Measurements from ENCODE around the gene IL1RAPL2. TPM values are rescaled to one million over a fixed set of nuclear protein-coding genes. Genes with fewer than 3 reads are reported as not detected.

The IL1RAPL2 gene
- total and polyA plus RNA-seq, 10 of the 15 experiments (the other 5 are each of a cell fraction or from before 2014, with no cell fraction given), result 0.19 TPM; not detected in 9

DNA sequence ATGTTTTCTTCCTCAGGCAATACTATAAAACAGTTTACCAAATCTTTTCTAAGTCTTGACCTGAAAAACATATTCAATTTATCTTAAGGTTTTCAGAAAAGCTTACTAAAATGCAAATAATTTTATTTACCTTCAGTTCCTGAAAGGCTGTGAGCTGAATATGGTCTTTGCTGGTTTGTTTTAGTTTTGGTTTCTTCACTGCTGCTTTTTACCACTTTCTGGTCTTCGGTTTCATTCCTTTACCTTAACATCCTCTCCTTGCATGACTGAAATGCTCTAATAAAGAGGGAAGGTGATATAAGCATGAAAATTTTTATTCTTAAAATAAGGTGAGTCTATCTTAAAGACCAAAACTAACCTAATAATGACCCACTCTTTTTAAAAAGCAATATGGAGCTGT, 1159.2 kb downstream of the IL1RAPL2 start:
- Histone ChIP-seq H4K20me1 (ENCODE audit: control insufficient read depth, insufficient read depth) (no peaks in the 10 kb centered on the region), H3K9ac (ENCODE audit: control insufficient read depth, insufficient read depth, low read length) (no peak overlapping the region), H2AFZ (ENCODE audit: control insufficient read depth, low read depth, low read length) (no peak overlapping the region), H3K4me1 (ENCODE audit: control insufficient read depth, insufficient read depth, low read length) (no peaks in the 10 kb centered on the region), H3K4me3 (no peak overlapping the region), H3K79me2 (ENCODE audit: control insufficient read depth, insufficient read depth, low read length) (no peaks in the 10 kb centered on the region), H3K9me3 (replicated peaks; ENCODE audit: control insufficient read depth, insufficient read depth, low read length) (no peaks in the 10 kb centered on the region), H3K36me3 (ENCODE audit: control insufficient read depth in 2 of 2, insufficient read depth in 2 of 2, low read length in 1 of 2) (no peaks in the 10 kb centered on the region), H3K4me2 (ENCODE audit: control insufficient read depth, insufficient read depth) (no peak overlapping the region), H3K27ac (ENCODE audit: control insufficient read depth, insufficient read depth) (no peak overlapping the region), H3K27me3 (replicated peaks in 1 of 2; ENCODE audit: control insufficient read depth in 2 of 2, insufficient read depth in 2 of 2, low read length in 1 of 2) (no peaks in the 10 kb centered on the region)
- DNase-seq (ENCODE audit: low read depth, low spot score), result no peak
- CTCF ChIA-PET, result no interaction called here
- intact Hi-C loops (cut with micrococcal nuclease; ENCODE audit: unreplicated experiment), result no loop called here
- peak; percentile 53 for ATAC-seq
- TF ChIP-seq, protein P1, sequence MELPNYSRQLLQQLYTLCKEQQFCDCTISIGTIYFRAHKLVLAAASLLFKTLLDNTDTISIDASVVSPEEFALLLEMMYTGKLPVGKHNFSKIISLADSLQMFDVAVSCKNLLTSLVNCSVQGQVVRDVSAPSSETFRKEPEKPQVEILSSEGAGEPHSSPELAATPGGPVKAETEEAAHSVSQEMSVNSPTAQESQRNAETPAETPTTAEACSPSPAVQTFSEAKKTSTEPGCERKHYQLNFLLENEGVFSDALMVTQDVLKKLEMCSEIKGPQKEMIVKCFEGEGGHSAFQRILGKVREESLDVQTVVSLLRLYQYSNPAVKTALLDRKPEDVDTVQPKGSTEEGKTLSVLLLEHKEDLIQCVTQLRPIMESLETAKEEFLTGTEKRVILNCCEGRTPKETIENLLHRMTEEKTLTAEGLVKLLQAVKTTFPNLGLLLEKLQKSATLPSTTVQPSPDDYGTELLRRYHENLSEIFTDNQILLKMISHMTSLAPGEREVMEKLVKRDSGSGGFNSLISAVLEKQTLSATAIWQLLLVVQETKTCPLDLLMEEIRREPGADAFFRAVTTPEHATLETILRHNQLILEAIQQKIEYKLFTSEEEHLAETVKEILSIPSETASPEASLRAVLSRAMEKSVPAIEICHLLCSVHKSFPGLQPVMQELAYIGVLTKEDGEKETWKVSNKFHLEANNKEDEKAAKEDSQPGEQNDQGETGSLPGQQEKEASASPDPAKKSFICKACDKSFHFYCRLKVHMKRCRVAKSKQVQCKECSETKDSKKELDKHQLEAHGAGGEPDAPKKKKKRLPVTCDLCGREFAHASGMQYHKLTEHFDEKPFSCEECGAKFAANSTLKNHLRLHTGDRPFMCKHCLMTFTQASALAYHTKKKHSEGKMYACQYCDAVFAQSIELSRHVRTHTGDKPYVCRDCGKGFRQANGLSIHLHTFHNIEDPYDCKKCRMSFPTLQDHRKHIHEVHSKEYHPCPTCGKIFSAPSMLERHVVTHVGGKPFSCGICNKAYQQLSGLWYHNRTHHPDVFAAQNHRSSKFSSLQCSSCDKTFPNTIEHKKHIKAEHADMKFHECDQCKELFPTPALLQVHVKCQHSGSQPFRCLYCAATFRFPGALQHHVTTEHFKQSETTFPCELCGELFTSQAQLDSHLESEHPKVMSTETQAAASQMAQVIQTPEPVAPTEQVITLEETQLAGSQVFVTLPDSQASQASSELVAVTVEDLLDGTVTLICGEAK (IDR thresholded peaks at IDR 0.05; ENCODE audit: borderline replicate concordance), result no peak
- TF ChIP-seq CREM (IDR thresholded peaks at IDR 0.05; ENCODE audit: low read depth) (no peak), CBFB (IDR thresholded peaks at IDR 0.05; ENCODE audit: low read depth) (no peak)
- TF ChIP-seq, protein P2, sequence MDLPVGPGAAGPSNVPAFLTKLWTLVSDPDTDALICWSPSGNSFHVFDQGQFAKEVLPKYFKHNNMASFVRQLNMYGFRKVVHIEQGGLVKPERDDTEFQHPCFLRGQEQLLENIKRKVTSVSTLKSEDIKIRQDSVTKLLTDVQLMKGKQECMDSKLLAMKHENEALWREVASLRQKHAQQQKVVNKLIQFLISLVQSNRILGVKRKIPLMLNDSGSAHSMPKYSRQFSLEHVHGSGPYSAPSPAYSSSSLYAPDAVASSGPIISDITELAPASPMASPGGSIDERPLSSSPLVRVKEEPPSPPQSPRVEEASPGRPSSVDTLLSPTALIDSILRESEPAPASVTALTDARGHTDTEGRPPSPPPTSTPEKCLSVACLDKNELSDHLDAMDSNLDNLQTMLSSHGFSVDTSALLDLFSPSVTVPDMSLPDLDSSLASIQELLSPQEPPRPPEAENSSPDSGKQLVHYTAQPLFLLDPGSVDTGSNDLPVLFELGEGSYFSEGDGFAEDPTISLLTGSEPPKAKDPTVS (IDR thresholded peaks at IDR 0.05; ENCODE audit: low read depth, low read length), result no peak
- POLR2A ChIA-PET, result no interaction called here
- FAIRE-seq, result no peak
- 32% methylated on average over 1 of the region's 1 CpG for WGBS (ENCODE audit: insufficient coverage, insufficient replicate concordance, low lambda C conversion rate, missing lambda C conversion rate)
- no TSS peak for BruUV-seq (replicated peaks)
- SMC1A ChIA-PET (ENCODE audit: uncharacterized antibody, unreplicated experiment), result interaction anchor here (1.1 kb wide), 1 partner anchor 37 kb away, joined by 3 read pairs; no protein-coding TSS in a partner anchor
- in situ Hi-C loops (cut with MboI), result no loop called here
- RAD21 ChIA-PET (ENCODE audit: unreplicated experiment), result no interaction called here
